K562 (cell line): Measurements from ENCODE around the gene POLR1H. TPM values are rescaled to one million over a fixed set of nuclear protein-coding genes. Genes with fewer than 3 reads are reported as not detected.

ENCODE experiments used
- CBX8 ChIP-seq: fragments of 200-600 bp; sonication (generic); IDR thresholded peaks from 2 replicates; pipeline ENCODE4 v1.6.1; 2012; ENCODE audit warnings: borderline replicate concordance, mixed run types, low read depth, mild to moderate bottlenecking, moderate library complexity, mixed read lengths, low read length, control low read depth, inconsistent platforms; ENCODE audit not compliant: poor library complexity, severe bottlenecking; ENCODE audit errors: extremely low read depth
- MCM7 ChIP-seq, 2 experiments: fragments of 450-650 bp; IDR thresholded peaks; 2 replicates each; pipeline ENCODE4 v1.6.1; 2016 to 2018
- NR3C1 ChIP-seq: sonication (generic); formaldehyde crosslinking; IDR thresholded peaks from 2 replicates; pipeline ENCODE4 v1.8.1; 2022; ENCODE audit warnings: missing genetic modification reagents
- OTX1 ChIP-seq: fragments of 450-650 bp; formaldehyde crosslinking; IDR thresholded peaks from 2 replicates; pipeline ENCODE4 v1.4.0; 2022; ENCODE audit warnings: mild to moderate bottlenecking
- RBM39 ChIP-seq: fragments of 200-400 bp; formaldehyde crosslinking; optimal IDR thresholded peaks from 2 replicates; pipeline ENCODE3; 2018; ENCODE audit warnings: low read depth, low read length
- SMAD3 ChIP-seq: fragments of 450-650 bp; formaldehyde crosslinking; conservative IDR thresholded peaks from 2 replicates; pipeline ENCODE4 v1.4.0; 2020; ENCODE audit warnings: mild to moderate bottlenecking
- SPI1 ChIP-seq: IDR thresholded peaks from 2 replicates; pipeline ENCODE4 v1.6.1; 2011; ENCODE audit warnings: low read depth, low read length, control low read depth, borderline replicate concordance
- TBP ChIP-seq: optimal IDR thresholded peaks from 2 replicates; pipeline ENCODE3; 2011; ENCODE audit warnings: low read depth, low read length, improper control_type of control experiment
- TFAM ChIP-seq: fragments of 250-450 bp; sonication (Bioruptor Pico); conservative IDR thresholded peaks from 2 replicates; pipeline ENCODE4 v1.5.0; 2021; ENCODE audit warnings: mild to moderate bottlenecking, moderate library complexity
- ZNF134 ChIP-seq: fragments of 250-450 bp; sonication (Bioruptor Pico); conservative IDR thresholded peaks from 2 replicates; pipeline ENCODE4 v1.4.0; 2020
- ZNF3 ChIP-seq: fragments of 250-450 bp; sonication (Bioruptor Pico); IDR thresholded peaks from 2 replicates; pipeline ENCODE4 v1.5.0; 2021; ENCODE audit warnings: mild to moderate bottlenecking, moderate library complexity
- ZNF444 ChIP-seq: fragments of 250-450 bp; sonication (Bioruptor Pico); IDR thresholded peaks from 2 replicates; pipeline ENCODE4 v1.4.0; 2020; ENCODE audit warnings: mild to moderate bottlenecking, moderate library complexity
- ZNF75A ChIP-seq: fragments of 450-650 bp; formaldehyde crosslinking; IDR thresholded peaks from 2 replicates; pipeline ENCODE4 v1.4.0; 2020; ENCODE audit warnings: mild to moderate bottlenecking
- ZNF79 ChIP-seq: fragments of 250-450 bp; sonication (Bioruptor Pico); IDR thresholded peaks from 2 replicates; pipeline ENCODE4 v1.4.0; 2020; ENCODE audit warnings: low read depth, mild to moderate bottlenecking, moderate library complexity
- polyA plus RNA-seq, 8 experiments: library from polyadenylated mRNA; depleted of rRNA in 4 of 8; stranded (reverse) in 5 of 8; unstranded in 3 of 8; fragments of >200 nt; fragmentation: Nextera tagmentation in 2 of 8; fragmentation: Illumina TruSeq in 1 of 8; extraction: Ambion mirVana in 2 of 8; extraction: Trizol in 1 of 8; gene quantifications; 2 replicates each; pipeline versions ENCODE4 v1.2.1 to v1.2.3, GENCODE V29; 2011 to 2014; ENCODE audit warnings: inconsistent platforms in 1 of 8, missing spikeins in 1 of 8
- total RNA-seq, 7 experiments: library from RNA; depleted of rRNA in 6 of 7; stranded (reverse); fragments of >200 nt in 6 of 7; fragmentation: Illumina TruSeq in 2 of 7; extraction: Trizol in 2 of 7; gene quantifications; 2 replicates each; pipeline versions ENCODE4 v1.2.1 to v1.2.3, GENCODE V29; 2011 to 2021; ENCODE audit warnings: low replicate concordance in 1 of 7
- TF ChIP-seq, protein P1 (sequence below): conservative IDR thresholded peaks from 2 replicates; pipeline ENCODE4 v1.6.1; 2011; ENCODE audit warnings: low read depth, mild to moderate bottlenecking, low read length; ENCODE audit not compliant: control insufficient read depth
- TF ChIP-seq, protein P2 (sequence below): fragments of 250-450 bp; sonication (Bioruptor Pico); IDR thresholded peaks from 2 replicates; pipeline ENCODE4 v1.5.0; 2021; ENCODE audit warnings: mild to moderate bottlenecking, borderline replicate concordance
- TF ChIP-seq, protein P3 (sequence below): fragments of 250-450 bp; sonication (Bioruptor Pico); IDR thresholded peaks from 2 replicates; pipeline ENCODE4 v1.4.0; 2020; ENCODE audit warnings: mild to moderate bottlenecking, moderate library complexity
- TF ChIP-seq, protein P4 (sequence below): fragments of 450-650 bp; formaldehyde crosslinking; conservative IDR thresholded peaks from 2 replicates; pipeline ENCODE4 v1.4.0; 2022; ENCODE audit warnings: mild to moderate bottlenecking, missing genetic modification characterization

The POLR1H gene
- total and polyA plus RNA-seq, 9 of the 15 experiments (the other 6 are each of a cell fraction or from before 2014, with no cell fraction given) = 92.2 to 333 (median 143) TPM

DNA sequence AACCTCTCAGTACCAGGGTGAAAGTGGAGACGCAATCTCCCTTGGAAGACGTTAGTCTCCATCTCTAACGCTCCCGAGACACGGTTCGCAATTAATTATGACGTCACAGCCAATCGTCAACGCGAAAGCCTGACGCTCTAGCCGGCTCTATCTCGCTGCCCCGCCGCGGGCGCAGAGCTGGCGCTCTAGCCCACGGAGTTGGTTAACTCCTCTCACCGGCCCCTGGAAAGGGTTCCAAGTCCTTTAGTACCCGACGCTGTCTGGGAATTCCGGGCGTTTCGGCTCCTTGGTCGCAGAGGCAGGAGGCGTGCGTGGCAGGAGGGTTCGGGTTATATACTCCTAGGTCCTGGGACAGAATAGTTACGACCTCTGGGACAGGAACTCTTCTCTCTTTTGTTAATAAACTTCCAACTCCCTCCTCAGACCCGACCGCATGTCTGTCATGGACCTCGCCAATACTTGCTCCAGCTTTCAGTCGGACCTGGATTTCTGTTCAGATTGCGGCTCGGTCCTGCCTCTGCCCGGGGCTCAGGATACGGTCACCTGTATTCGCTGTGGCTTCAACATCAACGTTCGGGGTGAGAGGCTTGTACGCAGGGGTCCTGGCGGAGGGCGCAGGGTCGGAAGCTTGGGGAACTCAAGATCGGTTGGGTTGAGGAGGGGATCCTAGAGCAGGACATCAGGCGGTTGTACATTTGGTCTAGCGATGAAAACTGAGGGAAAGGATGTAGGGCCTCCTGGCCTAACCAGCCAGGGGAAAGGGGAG, at the start of gene POLR1H (continued):
- TF ChIP-seq TFAM = no peak
- TF ChIP-seq, protein P1, sequence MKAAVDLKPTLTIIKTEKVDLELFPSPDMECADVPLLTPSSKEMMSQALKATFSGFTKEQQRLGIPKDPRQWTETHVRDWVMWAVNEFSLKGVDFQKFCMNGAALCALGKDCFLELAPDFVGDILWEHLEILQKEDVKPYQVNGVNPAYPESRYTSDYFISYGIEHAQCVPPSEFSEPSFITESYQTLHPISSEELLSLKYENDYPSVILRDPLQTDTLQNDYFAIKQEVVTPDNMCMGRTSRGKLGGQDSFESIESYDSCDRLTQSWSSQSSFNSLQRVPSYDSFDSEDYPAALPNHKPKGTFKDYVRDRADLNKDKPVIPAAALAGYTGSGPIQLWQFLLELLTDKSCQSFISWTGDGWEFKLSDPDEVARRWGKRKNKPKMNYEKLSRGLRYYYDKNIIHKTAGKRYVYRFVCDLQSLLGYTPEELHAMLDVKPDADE = peak; percentile 54; the same call in 1 of the 2 replicates
- TF ChIP-seq OTX1 (CRISPR knock-in tag) = peak; percentile 2; the same call in 1 of the 2 replicates
- TF ChIP-seq NR3C1 = no peak
- no peak for TF ChIP-seq ZNF79 (CRISPR knock-in tag)
- TF ChIP-seq TBP = peak; percentile 95
- no peak for TF ChIP-seq CBX8
- TF ChIP-seq ZNF3 (CRISPR knock-in tag) = no peak
- no peak for TF ChIP-seq ZNF134
- no peak for TF ChIP-seq ZNF75A (CRISPR knock-in tag)
- 0 out of 2 replicates have a peak, but pooled peaks have one; percentile 17 for TF ChIP-seq SMAD3 (CRISPR knock-in tag)
- TF ChIP-seq, protein P2, sequence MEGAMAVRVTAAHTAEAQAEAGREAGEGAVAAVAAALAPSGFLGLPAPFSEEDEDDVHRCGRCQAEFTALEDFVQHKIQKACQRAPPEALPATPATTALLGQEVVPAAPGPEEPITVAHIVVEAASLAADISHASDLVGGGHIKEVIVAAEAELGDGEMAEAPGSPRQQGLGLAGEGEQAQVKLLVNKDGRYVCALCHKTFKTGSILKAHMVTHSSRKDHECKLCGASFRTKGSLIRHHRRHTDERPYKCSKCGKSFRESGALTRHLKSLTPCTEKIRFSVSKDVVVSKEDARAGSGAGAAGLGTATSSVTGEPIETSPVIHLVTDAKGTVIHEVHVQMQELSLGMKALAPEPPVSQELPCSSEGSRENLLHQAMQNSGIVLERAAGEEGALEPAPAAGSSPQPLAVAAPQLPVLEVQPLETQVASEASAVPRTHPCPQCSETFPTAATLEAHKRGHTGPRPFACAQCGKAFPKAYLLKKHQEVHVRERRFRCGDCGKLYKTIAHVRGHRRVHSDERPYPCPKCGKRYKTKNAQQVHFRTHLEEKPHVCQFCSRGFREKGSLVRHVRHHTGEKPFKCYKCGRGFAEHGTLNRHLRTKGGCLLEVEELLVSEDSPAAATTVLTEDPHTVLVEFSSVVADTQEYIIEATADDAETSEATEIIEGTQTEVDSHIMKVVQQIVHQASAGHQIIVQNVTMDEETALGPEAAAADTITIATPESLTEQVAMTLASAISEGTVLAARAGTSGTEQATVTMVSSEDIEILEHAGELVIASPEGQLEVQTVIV (CRISPR knock-in tag) = no peak
- TF ChIP-seq, protein P3, sequence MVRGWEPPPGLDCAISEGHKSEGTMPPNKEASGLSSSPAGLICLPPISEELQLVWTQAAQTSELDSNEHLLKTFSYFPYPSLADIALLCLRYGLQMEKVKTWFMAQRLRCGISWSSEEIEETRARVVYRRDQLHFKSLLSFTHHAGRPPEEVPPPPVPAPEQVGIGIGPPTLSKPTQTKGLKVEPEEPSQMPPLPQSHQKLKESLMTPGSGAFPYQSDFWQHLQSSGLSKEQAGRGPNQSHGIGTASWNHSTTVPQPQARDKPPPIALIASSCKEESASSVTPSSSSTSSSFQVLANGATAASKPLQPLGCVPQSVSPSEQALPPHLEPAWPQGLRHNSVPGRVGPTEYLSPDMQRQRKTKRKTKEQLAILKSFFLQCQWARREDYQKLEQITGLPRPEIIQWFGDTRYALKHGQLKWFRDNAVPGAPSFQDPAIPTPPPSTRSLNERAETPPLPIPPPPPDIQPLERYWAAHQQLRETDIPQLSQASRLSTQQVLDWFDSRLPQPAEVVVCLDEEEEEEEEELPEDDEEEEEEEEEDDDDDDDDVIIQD = no peak
- TF ChIP-seq ZNF444 = no peak
- no peak for TF ChIP-seq MCM7 (IDR thresholded peaks at IDR 0.05)
- TF ChIP-seq, protein P4, sequence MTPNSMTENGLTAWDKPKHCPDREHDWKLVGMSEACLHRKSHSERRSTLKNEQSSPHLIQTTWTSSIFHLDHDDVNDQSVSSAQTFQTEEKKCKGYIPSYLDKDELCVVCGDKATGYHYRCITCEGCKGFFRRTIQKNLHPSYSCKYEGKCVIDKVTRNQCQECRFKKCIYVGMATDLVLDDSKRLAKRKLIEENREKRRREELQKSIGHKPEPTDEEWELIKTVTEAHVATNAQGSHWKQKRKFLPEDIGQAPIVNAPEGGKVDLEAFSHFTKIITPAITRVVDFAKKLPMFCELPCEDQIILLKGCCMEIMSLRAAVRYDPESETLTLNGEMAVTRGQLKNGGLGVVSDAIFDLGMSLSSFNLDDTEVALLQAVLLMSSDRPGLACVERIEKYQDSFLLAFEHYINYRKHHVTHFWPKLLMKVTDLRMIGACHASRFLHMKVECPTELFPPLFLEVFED = no peak
- TF ChIP-seq RBM39 = peak; percentile 15
- no peak for TF ChIP-seq SPI1
